Measurements from ENCODE around the gene TGFB2. TPM values are rescaled to one million over a fixed set of nuclear protein-coding genes. Genes with fewer than 3 reads are reported as not detected.
A peak's percentile ranks its signal among the peaks of the same experiment; 100 is the strongest.

Gene TGFB2
- total RNA-seq, 2 experiments from 2014 or later, result 0.04 TPM; not detected in 1

- Mint-ChIP-seq H3K27me3 (peaks cover 68% of the 10 kb centered on the region), H3K9me3 (no peaks in the 10 kb centered on the region), H3K4me3 (no peak overlapping the region), H3K27ac (no peak overlapping the region), H3K36me3 (no peaks in the 10 kb centered on the region), H3K4me1 (peaks cover 5% of the 10 kb centered on the region)
- no peak for DNase-seq
Observed at GRCh38 chr1:218383051-218383450, 37.9 kb downstream of the TGFB2 start.

GRCh38 chr1:218383681-218384080 lies 38.5 kb downstream of the TGFB2 start:
- no peaks in the 10 kb centered on the region for H3K36me3 Mint-ChIP-seq
- no peak for DNase-seq
- peaks cover 5% of the 10 kb centered on the region for H3K4me1 Mint-ChIP-seq
- no peak overlapping the region for H3K27ac Mint-ChIP-seq
- no peaks in the 10 kb centered on the region for H3K9me3 Mint-ChIP-seq
- no peak overlapping the region for H3K4me3 Mint-ChIP-seq
- peaks cover 65% of the 10 kb centered on the region for H3K27me3 Mint-ChIP-seq

- Mint-ChIP-seq H3K9me3 (no peaks in the 10 kb centered on the region), H3K27ac (no peak overlapping the region), H3K36me3 (no peaks in the 10 kb centered on the region), H3K27me3 (peaks cover 61% of the 10 kb centered on the region), H3K4me3 (no peak overlapping the region), H3K4me1 (peaks cover 5% of the 10 kb centered on the region)
- DNase-seq, result no peak
Observed at GRCh38 chr1:218384581-218384993, 39.5 kb downstream of the TGFB2 start.

GRCh38 chr1:218388591-218388990 lies 43.5 kb downstream of the TGFB2 start:
- Mint-ChIP-seq H3K9me3 (no peaks in the 10 kb centered on the region), H3K27me3 (peaks cover 47% of the 10 kb centered on the region), H3K27ac (no peak overlapping the region), H3K36me3 (no peaks in the 10 kb centered on the region), H3K4me1 (peaks cover 5% of the 10 kb centered on the region), H3K4me3 (no peak overlapping the region)
- no peak for DNase-seq

GRCh38 chr1:218390618-218391017 lies 45.5 kb downstream of the TGFB2 start:
- peaks cover 32% of the 10 kb centered on the region for H3K27me3 Mint-ChIP-seq
- H3K4me1 Mint-ChIP-seq, result no peaks in the 10 kb centered on the region
- no peak overlapping the region for H3K4me3 Mint-ChIP-seq
- DNase-seq, result no peak
- no peaks in the 10 kb centered on the region for H3K36me3 Mint-ChIP-seq
- no peak overlapping the region for H3K27ac Mint-ChIP-seq
- no peaks in the 10 kb centered on the region for H3K9me3 Mint-ChIP-seq

- H3K9me3 Mint-ChIP-seq, result no peaks in the 10 kb centered on the region
- H3K27me3 Mint-ChIP-seq, result peaks cover 26% of the 10 kb centered on the region
- H3K4me1 Mint-ChIP-seq, result no peaks in the 10 kb centered on the region
- no peak overlapping the region for H3K4me3 Mint-ChIP-seq
- DNase-seq, result no peak
- H3K36me3 Mint-ChIP-seq, result no peaks in the 10 kb centered on the region
- no peak overlapping the region for H3K27ac Mint-ChIP-seq
Observed at GRCh38 chr1:218392780-218393179, 47.6 kb downstream of the TGFB2 start.

GRCh38 chr1:218394416-218394815 lies 49.3 kb downstream of the TGFB2 start:
- H3K27me3 Mint-ChIP-seq, result peaks cover 25% of the 10 kb centered on the region
- DNase-seq, result no peak
- H3K27ac Mint-ChIP-seq, result no peak overlapping the region
- no peak overlapping the region for H3K4me3 Mint-ChIP-seq
- no peaks in the 10 kb centered on the region for H3K4me1 Mint-ChIP-seq
- H3K9me3 Mint-ChIP-seq, result no peaks in the 10 kb centered on the region
- H3K36me3 Mint-ChIP-seq, result no peaks in the 10 kb centered on the region

GRCh38 chr1:218394989-218395388 lies 49.9 kb downstream of the TGFB2 start:
- Mint-ChIP-seq H3K4me1 (no peaks in the 10 kb centered on the region), H3K27me3 (peaks cover 19% of the 10 kb centered on the region), H3K4me3 (no peak overlapping the region)

GRCh38 chr1:218395916-218396315 lies 50.8 kb downstream of the TGFB2 start:
- Mint-ChIP-seq H3K4me1 (no peaks in the 10 kb centered on the region), H3K36me3 (no peaks in the 10 kb centered on the region), H3K27me3 (peaks cover 11% of the 10 kb centered on the region), H3K9me3 (no peaks in the 10 kb centered on the region), H3K4me3 (no peak overlapping the region), H3K27ac (peak overlapping the region; percentile 38)
- DNase-seq, result no peak

More at GRCh38 chr1:218394989-218395388, 49.9 kb downstream of the TGFB2 start:
- Mint-ChIP-seq H3K36me3 (no peaks in the 10 kb centered on the region), H3K9me3 (no peaks in the 10 kb centered on the region), H3K27ac (no peak overlapping the region)
- DNase-seq, result no peak

GRCh38 chr1:218397752-218398339 lies 52.7 kb downstream of the TGFB2 start:
- H3K27me3 Mint-ChIP-seq, result peaks cover 4% of the 10 kb centered on the region
- H3K36me3 Mint-ChIP-seq, result no peaks in the 10 kb centered on the region
- no peaks in the 10 kb centered on the region for H3K9me3 Mint-ChIP-seq
- no peak overlapping the region for H3K27ac Mint-ChIP-seq
- no peaks in the 10 kb centered on the region for H3K4me1 Mint-ChIP-seq
- DNase-seq, result no peak
- no peak overlapping the region for H3K4me3 Mint-ChIP-seq

GRCh38 chr1:218400624-218401023 lies 55.5 kb downstream of the TGFB2 start:
- H3K27ac Mint-ChIP-seq, result no peak overlapping the region
- no peak overlapping the region for H3K4me3 Mint-ChIP-seq
- DNase-seq, result no peak
- H3K36me3 Mint-ChIP-seq, result no peaks in the 10 kb centered on the region
- peaks cover 4% of the 10 kb centered on the region for H3K27me3 Mint-ChIP-seq
- no peaks in the 10 kb centered on the region for H3K9me3 Mint-ChIP-seq
- no peaks in the 10 kb centered on the region for H3K4me1 Mint-ChIP-seq

- H3K36me3 Mint-ChIP-seq, result no peaks in the 10 kb centered on the region
- H3K4me1 Mint-ChIP-seq, result no peaks in the 10 kb centered on the region
- H3K27me3 Mint-ChIP-seq, result no peaks in the 10 kb centered on the region
- no peak for DNase-seq
- H3K27ac Mint-ChIP-seq, result no peak overlapping the region
- no peaks in the 10 kb centered on the region for H3K9me3 Mint-ChIP-seq
- H3K4me3 Mint-ChIP-seq, result no peak overlapping the region
Observed at GRCh38 chr1:218401441-218401997, 56.4 kb downstream of the TGFB2 start.

- Mint-ChIP-seq H3K36me3 (no peaks in the 10 kb centered on the region), H3K4me3 (no peak overlapping the region), H3K9me3 (no peaks in the 10 kb centered on the region), H3K27ac (no peak overlapping the region), H3K4me1 (no peaks in the 10 kb centered on the region), H3K27me3 (no peaks in the 10 kb centered on the region)
- no peak for DNase-seq
Observed at GRCh38 chr1:218401998-218402785, 57.1 kb downstream of the TGFB2 start.

GRCh38 chr1:218402786-218403120 lies 57.6 kb downstream of the TGFB2 start:
- no peaks in the 10 kb centered on the region for H3K9me3 Mint-ChIP-seq
- no peaks in the 10 kb centered on the region for H3K4me1 Mint-ChIP-seq
- no peak for DNase-seq
- H3K4me3 Mint-ChIP-seq, result no peak overlapping the region
- H3K27ac Mint-ChIP-seq, result no peak overlapping the region
- no peaks in the 10 kb centered on the region for H3K27me3 Mint-ChIP-seq
- H3K36me3 Mint-ChIP-seq, result no peaks in the 10 kb centered on the region

- Mint-ChIP-seq H3K4me3 (no peak overlapping the region), H3K27ac (no peak overlapping the region), H3K9me3 (no peaks in the 10 kb centered on the region), H3K36me3 (no peaks in the 10 kb centered on the region), H3K4me1 (no peaks in the 10 kb centered on the region), H3K27me3 (no peaks in the 10 kb centered on the region)
- DNase-seq, result no peak
Observed at GRCh38 chr1:218403300-218403699, 58.2 kb downstream of the TGFB2 start.

GRCh38 chr1:218407630-218408029 lies 62.5 kb downstream of the TGFB2 start:
- H3K4me1 Mint-ChIP-seq, result no peaks in the 10 kb centered on the region
- no peak overlapping the region for H3K27ac Mint-ChIP-seq
- H3K27me3 Mint-ChIP-seq, result peaks cover 12% of the 10 kb centered on the region
- no peaks in the 10 kb centered on the region for H3K36me3 Mint-ChIP-seq
- no peak overlapping the region for H3K4me3 Mint-ChIP-seq
- DNase-seq, result no peak
- H3K9me3 Mint-ChIP-seq, result no peaks in the 10 kb centered on the region

All from activated naive CD8-positive, alpha-beta T cell treated with anti-CD3 and anti-CD28 coated beads for 36 hours (primary cell).